Lower lobe of right lung (tissue), 2 donors: ENCODE results near the gene CEP112. TPM values are rescaled to one million over a fixed set of nuclear protein-coding genes. Genes with fewer than 3 reads are reported as not detected.

Experiments
- ATAC-seq, 2 donors: fragments of 200-7000 bp; cut with Tn5 transposase; one replicate each; pipeline ENCODE4 v1.9.1; 2020 to 2022; ENCODE audit warnings: mild to moderate bottlenecking in 2 of 2, moderate library complexity in 2 of 2
- DNase-seq: peaks from one replicate; pipeline ENCODE4 v3.0.0-alpha.2; 2020
- H3K27ac ChIP-seq: fragments of 200-600 bp; one replicate; pipeline ENCODE4 v1.8.0; 2022
- H3K27me3 ChIP-seq: fragments of 200-600 bp; one replicate; pipeline ENCODE4 v1.8.0; 2022; ENCODE audit warnings: low read depth
- H3K36me3 ChIP-seq: fragments of 200-600 bp; one replicate; pipeline ENCODE4 v1.8.0; 2022; ENCODE audit warnings: mild to moderate bottlenecking
- H3K4me1 ChIP-seq: fragments of 200-600 bp; one replicate; pipeline ENCODE4 v1.8.0; 2022
- H3K4me3 ChIP-seq: fragments of 200-600 bp; one replicate; pipeline ENCODE4 v1.8.0; 2022; ENCODE audit warnings: mild to moderate bottlenecking
- H3K9me3 ChIP-seq: fragments of 200-600 bp; one replicate; pipeline ENCODE4 v1.8.0; 2022
- CTCF ChIP-seq: fragments of 200-600 bp; IDR thresholded peaks from one replicate; pipeline ENCODE4 v1.8.0; 2022; ENCODE audit warnings: antibody characterized with exemption, mild to moderate bottlenecking
- intact Hi-C: fragments of 100-400 bp; cut with DNase I; formaldehyde crosslinking; loops from one replicate; pipeline ENCODE4 v1.11.0; 2022
- total RNA-seq: library from RNA; stranded (reverse); fragmentation: NEBNext Ultra II Directional; extraction: Animal tissue kit (Norgen Biotek cat#: 25700); gene quantifications from one replicate; pipeline ENCODE4 v1.2.1, GENCODE V29; 2021
- donor health status: DM: no; HTN: yes; CAD: no; lungs with severe emphysema.

Gene CEP112
- total RNA-seq, 1 donor from 2014 or later: 30.1 TPM

- ATAC-seq (no peak), DNase-seq (no peak)
- Histone ChIP-seq H3K36me3 (no peaks in the 10 kb centered on the region), H3K27me3 (no peaks in the 10 kb centered on the region), H3K27ac (no peak overlapping the region), H3K4me3 (no peak overlapping the region), H3K9me3 (peaks cover 6% of the 10 kb centered on the region), H3K4me1 (no peaks in the 10 kb centered on the region)
- no peak for TF ChIP-seq CTCF
- intact Hi-C loops: no loop called here
Measured at GRCh38 chr17:65963179-65963578, 228.8 kb downstream of the CEP112 start.

- H3K27me3 ChIP-seq: no peaks in the 10 kb centered on the region
- no peak for TF ChIP-seq CTCF
- DNase-seq: no peak
- intact Hi-C loops: no loop called here
- no peak overlapping the region for H3K4me3 ChIP-seq
- no peak for ATAC-seq
- H3K4me1 ChIP-seq: no peaks in the 10 kb centered on the region
- H3K9me3 ChIP-seq: peaks cover 9% of the 10 kb centered on the region
- no peak overlapping the region for H3K27ac ChIP-seq
- no peaks in the 10 kb centered on the region for H3K36me3 ChIP-seq
Measured at GRCh38 chr17:65959630-65960029, 232.3 kb downstream of the CEP112 start.

- Histone ChIP-seq H3K9me3 (peaks cover 9% of the 10 kb centered on the region), H3K27ac (no peak overlapping the region), H3K4me3 (no peak overlapping the region), H3K36me3 (no peaks in the 10 kb centered on the region), H3K27me3 (no peaks in the 10 kb centered on the region), H3K4me1 (no peaks in the 10 kb centered on the region)
- DNase-seq (no peak), ATAC-seq (no peak)
- no peak for TF ChIP-seq CTCF
- intact Hi-C loops: no loop called here
Measured at GRCh38 chr17:65956814-65957213, 235.1 kb downstream of the CEP112 start.

- peaks cover 9% of the 10 kb centered on the region for H3K9me3 ChIP-seq
- no peaks in the 10 kb centered on the region for H3K4me1 ChIP-seq
- ATAC-seq (no peak), DNase-seq (no peak)
- no peak overlapping the region for H3K27ac ChIP-seq
- no peaks in the 10 kb centered on the region for H3K27me3 ChIP-seq
- H3K36me3 ChIP-seq: no peaks in the 10 kb centered on the region
- intact Hi-C loops: no loop called here
- no peak overlapping the region for H3K4me3 ChIP-seq
- TF ChIP-seq CTCF: no peak
Measured at GRCh38 chr17:65954148-65954449, 237.8 kb downstream of the CEP112 start.

GRCh38 chr17:65953316-65954147, 238.4 kb downstream of the CEP112 start:
- DNase-seq (no peak), ATAC-seq (no peak)
- Histone ChIP-seq H3K4me3 (no peak overlapping the region), H3K4me1 (no peaks in the 10 kb centered on the region), H3K36me3 (no peaks in the 10 kb centered on the region), H3K27me3 (no peaks in the 10 kb centered on the region), H3K27ac (no peak overlapping the region), H3K9me3 (peaks cover 7% of the 10 kb centered on the region)
- TF ChIP-seq CTCF: no peak
- intact Hi-C loops: no loop called here
